GM18870 (cell line): ENCODE measurements around the gene TNFAIP3.

Experiments
- ATAC-seq: cut with Tn5 transposase; IDR thresholded peaks from one replicate; pipeline ENCODE4 v1.9.1; 2021; ENCODE audit warnings: moderate library complexity; ENCODE audit not compliant: unreplicated experiment

Gene TNFAIP3

GRCh38 chr6:137919837-137920730 lies 53.0 kb downstream of the TNFAIP3 start:
- ATAC-seq = no peak

- peak; percentile 47 for ATAC-seq
Observed at GRCh38 chr6:137921823-137922222, 54.8 kb downstream of the TNFAIP3 start.

GRCh38 chr6:137923866-137924653 lies 57.0 kb downstream of the TNFAIP3 start:
- ATAC-seq = no peak

- ATAC-seq = no peak
Observed at GRCh38 chr6:137925141-137925698, 58.2 kb downstream of the TNFAIP3 start.

- ATAC-seq = no peak
Observed at GRCh38 chr6:137926207-137926731, 59.2 kb downstream of the TNFAIP3 start.

GRCh38 chr6:137926985-137927384 lies 59.9 kb downstream of the TNFAIP3 start:
- ATAC-seq = no peak

- peak; percentile 92 for ATAC-seq
Observed at GRCh38 chr6:137927777-137928218, 60.7 kb downstream of the TNFAIP3 start.

- peak; percentile 5 for ATAC-seq
Observed at GRCh38 chr6:137928286-137928685, 61.2 kb downstream of the TNFAIP3 start.

- peak; percentile 23 for ATAC-seq
Observed at GRCh38 chr6:137931849-137932465, 64.9 kb downstream of the TNFAIP3 start.
